ENCODE measurements around the gene PLCH2. TPM values are rescaled to one million over a fixed set of nuclear protein-coding genes. Genes with fewer than 3 reads are reported as not detected.
A peak's percentile ranks its signal among the peaks of the same experiment; 100 is the strongest.

Gene PLCH2
- total RNA-seq, 4 donors from 2014 or later = 1.00 to 7.3 (median 4.6) TPM

GRCh38 chr1:2493691-2494322, 17.7 kb downstream of the PLCH2 start:
- TF ChIP-seq EP300 (IDR thresholded peaks at IDR 0.05; ENCODE audit: low read depth) (no peak), POLR2A (IDR thresholded peaks at IDR 0.05) (no peak)
- in situ Hi-C loops (cut with MboI; ENCODE audit: low pct_ligation_motif_present in 1 of 4, low pct_unique_long_range_greater_than_20kb in 1 of 4, low sequenced_read_pairs in 3 of 4) = no loop called here
- intact Hi-C loops (cut with DNase I; ENCODE audit: low total_unique reads) = no loop called here
- H3K9me3 ChIP-seq = no peaks in the 10 kb centered on the region
- no peaks in the 10 kb centered on the region for H3K36me3 ChIP-seq
- DNase-seq = no peak
- H3K4me3 ChIP-seq = no peak overlapping the region
- WGBS, 2 donors (ENCODE audit: low coverage in 1 of 2) = 0 to 44% methylated on average over 1 to 14 of the region's 24 CpGs
- H3K27me3 ChIP-seq = peaks cover 16% of the 10 kb centered on the region
- no peak overlapping the region for H3K27ac ChIP-seq
- H3K4me1 ChIP-seq = peaks cover 0 to 3% (median 1%) of the 10 kb centered on the region in 4 donors

GRCh38 chr1:2494323-2494693, 18.2 kb downstream of the PLCH2 start:
- Histone ChIP-seq H3K9me3 (no peaks in the 10 kb centered on the region), H3K27me3 (peaks cover 16% of the 10 kb centered on the region), H3K36me3 (no peaks in the 10 kb centered on the region), H3K4me1 (peaks cover 0 to 3% (median 1%) of the 10 kb centered on the region in 4 donors), H3K4me3 (no peak overlapping the region), H3K27ac (no peak overlapping the region)
- WGBS, 2 donors (ENCODE audit: low coverage in 1 of 2) = 10 to 32% methylated on average over 2 to 8 of the region's 19 CpGs
- DNase-seq = peak; percentile 57
- no peak for TF ChIP-seq POLR2AphosphoS5 (IDR thresholded peaks at IDR 0.05)
- no peak for TF ChIP-seq CTCF (IDR thresholded peaks at IDR 0.05)
- TF ChIP-seq EP300 (IDR thresholded peaks at IDR 0.05; ENCODE audit: low read depth) = no peak
- TF ChIP-seq POLR2A (IDR thresholded peaks at IDR 0.05) = no peak
- in situ Hi-C loops (cut with MboI; ENCODE audit: low pct_ligation_motif_present in 1 of 4, low pct_unique_long_range_greater_than_20kb in 1 of 4, low sequenced_read_pairs in 3 of 4) = no loop called here
- intact Hi-C loops (cut with DNase I; ENCODE audit: low total_unique reads) = no loop called here

GRCh38 chr1:2495026-2495425, 18.9 kb downstream of the PLCH2 start:
- WGBS, 2 donors (ENCODE audit: low coverage in 1 of 2) = 89% methylated on average over 12 of the region's 12 CpGs; no CpG with 5 or more reads in 1 of the 2 donors
- H3K4me1 ChIP-seq = peaks cover 0 to 3% (median 1%) of the 10 kb centered on the region in 4 donors
- no peak overlapping the region for H3K27ac ChIP-seq
- TF ChIP-seq EP300 (IDR thresholded peaks at IDR 0.05; ENCODE audit: low read depth) = no peak
- TF ChIP-seq CTCF (IDR thresholded peaks at IDR 0.05) = no peak
- no peak for TF ChIP-seq POLR2AphosphoS5 (IDR thresholded peaks at IDR 0.05)
- no peak for TF ChIP-seq POLR2A (IDR thresholded peaks at IDR 0.05)
- in situ Hi-C loops (cut with MboI; ENCODE audit: low pct_ligation_motif_present in 1 of 4, low pct_unique_long_range_greater_than_20kb in 1 of 4, low sequenced_read_pairs in 3 of 4) (no loop called here), intact Hi-C loops (cut with DNase I; ENCODE audit: low total_unique reads) (no loop called here)
- H3K9me3 ChIP-seq = no peaks in the 10 kb centered on the region
- H3K36me3 ChIP-seq = no peaks in the 10 kb centered on the region
- DNase-seq = no peak
- peaks cover 19% of the 10 kb centered on the region for H3K27me3 ChIP-seq
- no peak overlapping the region for H3K4me3 ChIP-seq

GRCh38 chr1:2495546-2495945, 19.5 kb downstream of the PLCH2 start:
- Histone ChIP-seq H3K4me1 (peaks cover 0 to 3% (median 1%) of the 10 kb centered on the region in 4 donors), H3K4me3 (no peak overlapping the region), H3K9me3 (no peaks in the 10 kb centered on the region), H3K27ac (no peak overlapping the region), H3K36me3 (no peaks in the 10 kb centered on the region), H3K27me3 (peaks cover 19% of the 10 kb centered on the region)
- WGBS, 2 donors (ENCODE audit: low coverage in 1 of 2) = 85% methylated on average over 10 of the region's 12 CpGs; no CpG with 5 or more reads in 1 of the 2 donors
- TF ChIP-seq EP300 (IDR thresholded peaks at IDR 0.05; ENCODE audit: low read depth) (no peak), CTCF (IDR thresholded peaks at IDR 0.05) (no peak), POLR2A (IDR thresholded peaks at IDR 0.05) (no peak), POLR2AphosphoS5 (IDR thresholded peaks at IDR 0.05) (no peak)
- in situ Hi-C loops (cut with MboI; ENCODE audit: low pct_ligation_motif_present in 1 of 4, low pct_unique_long_range_greater_than_20kb in 1 of 4, low sequenced_read_pairs in 3 of 4) (no loop called here), intact Hi-C loops (cut with DNase I; ENCODE audit: low total_unique reads) (no loop called here)
- DNase-seq = no peak

Measured in transverse colon (tissue), 4 donors.